Activated T-cell treated with anti-CD3 and anti-CD28 coated beads for 48 hours (primary cell): Measurements from ENCODE around the gene COLQ.
"Not testable (repeated sequence)": the region's sequence is repeated elsewhere in the genome, so short reads cannot be mapped to it uniquely, and the experiment has no call there.

Experiments
- DNase-seq: peaks from one replicate; pipeline ENCODE4 v3.0.0-alpha.2; 2020; ENCODE audit warnings: low read depth

The COLQ gene

GRCh38 chr3:15521573-15521965 is at the start of gene COLQ:
Gene COLQ, minus strand, starts transcription at chr3:15521706. Its CDS starts 81 bp downstream, at chr3:15521625.
- no peak for DNase-seq

- no peak for DNase-seq
Measured at GRCh38 chr3:15563190-15563589, 41.7 kb upstream of the COLQ start.

DNA sequence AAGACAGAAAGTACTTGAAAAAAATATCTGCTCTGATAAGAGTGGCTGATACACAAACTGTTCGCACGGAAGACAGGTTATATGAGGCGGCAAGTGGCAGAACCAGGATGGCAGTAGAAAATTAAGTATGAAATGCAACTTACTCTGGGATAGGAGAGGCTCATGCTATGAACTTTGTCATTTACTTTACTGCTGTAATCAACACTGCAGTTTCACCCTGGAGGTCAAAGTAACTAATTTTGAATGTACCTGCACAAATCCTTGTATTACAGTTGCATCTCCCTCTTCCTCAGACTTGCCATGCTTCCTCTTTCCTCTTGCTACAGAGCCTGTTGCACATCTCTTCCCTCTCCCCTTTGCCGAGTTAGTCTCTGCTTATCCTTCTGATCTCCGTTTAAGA is 41.1 kb upstream of the COLQ start:
- no peak for DNase-seq

GRCh38 chr3:15558581-15558980 is 37.1 kb upstream of the COLQ start:
- DNase-seq: no peak

- peak; percentile 28 for DNase-seq
Measured at GRCh38 chr3:15557511-15557946, 36.0 kb upstream of the COLQ start.

DNA sequence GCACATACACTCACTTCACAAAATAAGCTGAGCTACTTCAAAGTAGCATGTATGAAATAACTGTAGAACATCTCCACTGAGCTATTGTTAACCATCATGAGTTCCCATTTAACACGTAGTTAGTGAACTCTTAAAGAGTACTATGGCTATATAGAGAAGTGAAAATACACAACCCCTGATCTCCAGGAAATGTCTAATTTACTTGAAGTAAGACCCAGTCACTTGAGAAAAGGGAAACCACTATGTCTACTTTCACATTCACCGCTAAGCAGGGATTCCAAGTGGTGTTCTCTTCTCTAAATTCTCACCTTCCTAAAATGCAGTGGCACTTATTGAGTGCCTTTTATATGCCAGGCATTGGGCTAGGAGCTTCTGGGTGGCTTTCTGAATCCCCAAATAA is 35.0 kb upstream of the COLQ start:
- no peak for DNase-seq

DNA sequence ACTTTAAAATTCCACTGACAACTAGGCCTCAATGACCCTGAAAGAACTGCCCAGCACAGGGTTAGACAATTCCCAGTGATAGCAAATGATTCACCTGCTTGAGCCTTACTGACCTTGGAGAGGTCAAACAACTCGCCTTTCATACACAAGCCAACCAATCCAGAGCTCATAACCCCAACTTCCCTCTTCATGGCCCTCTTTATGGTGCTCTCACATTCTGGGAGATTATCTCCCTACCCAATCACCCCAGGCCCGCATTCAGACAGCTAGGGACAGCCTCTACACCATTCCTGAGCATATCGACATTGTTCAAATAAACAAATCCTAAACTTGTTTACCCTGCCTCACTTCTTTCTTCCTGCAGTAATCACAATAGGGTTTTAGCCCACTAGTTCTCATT is 32.2 kb upstream of the COLQ start:
- no peak for DNase-seq

DNA sequence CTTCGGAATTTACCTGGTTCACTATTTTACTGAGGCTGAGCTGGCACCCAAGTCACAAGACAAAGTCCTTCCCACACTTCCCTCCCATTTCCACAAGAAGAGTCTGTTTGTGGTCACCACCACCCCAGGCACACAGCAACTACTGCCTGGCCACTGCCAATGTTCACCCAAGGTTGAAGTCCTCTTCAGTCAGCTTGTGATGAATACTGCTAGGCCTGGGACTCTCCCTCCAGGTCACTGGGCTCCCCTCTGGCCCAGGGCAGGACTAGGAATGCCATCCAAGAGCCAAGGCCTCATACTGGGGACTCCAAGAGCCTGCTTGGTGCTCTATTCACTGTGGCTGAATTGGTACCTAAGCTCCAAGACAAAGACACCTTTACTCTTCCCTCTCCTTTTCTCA is 30.4 kb upstream of the COLQ start:
- no peak for DNase-seq

- no peak for DNase-seq
Measured at GRCh38 chr3:15549846-15550245, 28.3 kb upstream of the COLQ start.

- DNase-seq: no peak
Measured at GRCh38 chr3:15542614-15543013, 21.1 kb upstream of the COLQ start.

- DNase-seq: no peak
Measured at GRCh38 chr3:15541371-15541770, 19.9 kb upstream of the COLQ start.

GRCh38 chr3:15539066-15539465 is 17.6 kb upstream of the COLQ start:
- no peak for DNase-seq

DNA sequence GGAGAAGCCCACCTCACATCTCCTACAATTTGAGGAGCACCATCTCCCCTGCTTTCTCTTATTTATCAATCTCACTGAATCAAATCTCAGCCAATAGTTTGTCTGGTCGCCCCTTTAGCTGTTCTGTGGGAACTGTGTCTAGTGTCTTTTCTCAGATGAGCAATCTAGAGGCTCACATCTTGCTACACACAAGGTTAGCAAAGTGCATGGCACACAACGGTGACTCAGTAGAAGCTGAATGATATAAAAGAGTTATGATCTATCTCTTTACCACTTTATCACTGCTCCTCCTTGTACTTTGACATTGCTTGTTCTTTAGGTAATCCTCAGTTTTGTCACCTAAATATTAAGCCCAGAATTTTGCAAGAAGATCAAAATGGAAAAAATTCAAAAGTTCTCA is 16.8 kb upstream of the COLQ start:
- no peak for DNase-seq

- DNase-seq: no peak
Measured at GRCh38 chr3:15536856-15537255, 15.3 kb upstream of the COLQ start.

- peak; percentile 30 for DNase-seq
Measured at GRCh38 chr3:15535732-15536131, 14.2 kb upstream of the COLQ start.

GRCh38 chr3:15532614-15533013 is 11.1 kb upstream of the COLQ start:
- DNase-seq: not testable (repeated sequence)

DNA sequence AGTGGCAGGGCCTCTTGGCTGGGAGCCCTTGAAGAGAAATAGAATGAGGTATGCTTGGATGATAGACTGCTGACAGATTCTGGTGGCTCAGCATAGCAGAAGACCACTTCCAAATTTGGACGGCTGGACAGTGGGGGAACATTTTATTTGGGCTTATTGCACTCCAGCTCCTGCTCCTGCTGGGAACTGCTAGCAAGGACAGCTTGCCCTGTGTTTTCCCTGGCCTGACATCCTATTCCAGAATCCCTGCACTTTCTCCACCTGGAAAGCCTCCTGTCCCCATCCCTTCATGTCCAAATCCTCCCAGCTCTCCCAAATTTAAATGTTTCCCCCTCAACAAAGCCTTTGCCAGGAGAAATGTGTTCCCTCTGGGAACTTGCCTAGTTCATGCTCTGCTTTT is 9.8 kb upstream of the COLQ start:
- no peak for DNase-seq

DNA sequence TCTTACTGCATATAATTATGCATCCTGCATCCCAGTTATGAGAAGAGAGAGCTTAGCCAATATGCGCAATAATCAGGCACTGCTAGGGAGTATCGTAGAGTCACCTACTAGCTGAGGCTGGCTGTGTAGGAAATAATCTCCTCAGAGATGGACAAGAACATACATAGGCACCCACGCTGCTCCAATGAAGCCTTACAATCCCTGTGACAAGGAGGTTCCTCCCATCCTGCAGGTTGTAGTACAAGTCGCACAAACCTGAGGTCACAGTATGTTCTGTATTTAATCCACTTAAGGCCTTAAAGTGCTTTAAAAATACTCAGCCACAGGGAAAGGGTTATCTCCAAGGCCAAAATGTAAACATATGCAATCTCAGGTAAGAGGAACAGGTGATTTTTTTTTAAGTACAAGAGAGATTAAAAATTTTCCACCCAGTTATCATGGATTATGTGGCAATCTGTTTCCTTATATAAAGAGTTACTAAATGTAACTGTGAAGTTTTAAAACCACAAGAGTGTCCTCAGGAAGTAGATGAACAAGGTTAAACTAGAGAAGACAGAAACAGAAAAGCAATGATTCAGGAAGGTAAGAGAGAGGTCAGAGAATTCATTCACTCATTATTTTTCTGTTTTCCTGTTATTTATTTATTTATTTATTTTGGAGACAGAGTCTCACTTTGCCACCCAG is 7.5 kb upstream of the COLQ start:
- DNase-seq: no peak

- no peak for DNase-seq
Measured at GRCh38 chr3:15527031-15527459, 5.5 kb upstream of the COLQ start.

- DNase-seq: no peak
Measured at GRCh38 chr3:15525790-15526189, 4.3 kb upstream of the COLQ start.

GRCh38 chr3:15523660-15524417 is 2.3 kb upstream of the COLQ start:
- no peak for DNase-seq

DNA sequence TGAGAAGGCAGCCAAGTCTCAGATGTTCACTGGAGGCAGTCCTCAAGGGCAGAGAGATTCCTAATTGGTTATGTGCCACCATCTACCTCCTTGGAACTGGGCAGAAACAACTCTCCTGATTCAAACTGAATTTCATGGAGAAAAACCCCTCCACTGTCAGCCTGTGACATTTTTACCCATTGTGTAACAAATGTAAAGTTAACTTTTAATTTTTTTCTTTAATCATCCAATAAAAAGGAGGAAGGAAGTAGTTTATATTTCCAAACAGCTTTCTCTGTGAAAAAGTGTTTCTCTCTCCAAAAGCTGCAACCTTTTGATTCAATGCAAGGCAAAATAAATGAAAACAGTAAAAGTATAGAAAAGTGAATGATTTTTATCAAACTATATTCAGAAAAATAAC is 510 bp upstream of the COLQ start:
- DNase-seq: no peak

- no peak for DNase-seq
Measured at GRCh38 chr3:15520804-15521572, 518 bp downstream of the COLQ start.
